GM23338 (cell line): ENCODE measurements around the gene RASEF. TPM values are rescaled to one million over a fixed set of nuclear protein-coding genes. Genes with fewer than 3 reads are reported as not detected.

Experiments used
- ATAC-seq: fragments of 200-7000 bp; cut with Tn5 transposase; 3 replicates; pipeline ENCODE4 v1.9.1; 2020
- DNase-seq: peaks from one replicate; pipeline ENCODE4 v3.0.0-alpha.2; 2015; ENCODE audit warnings: low spot score
- H2AFZ ChIP-seq: fragments of 200-600 bp; sonication (generic); 2 replicates; pipeline ENCODE4 v1.8.0; 2016; ENCODE audit warnings: antibody characterized with exemption, mild to moderate bottlenecking, moderate library complexity
- H3F3A ChIP-seq: fragments of 200-600 bp; sonication (generic); replicated peaks from 2 replicates; pipeline ENCODE4 v1.8.0; 2017; ENCODE audit warnings: antibody characterized with exemption, mixed run types, low read depth
- H3K27ac ChIP-seq: fragments of 200-600 bp; sonication (generic); 2 replicates; pipeline ENCODE4 v1.6.1; 2016; ENCODE audit warnings: low read depth
- H3K27me3 ChIP-seq: fragments of 200-600 bp; sonication (generic); 2 replicates; pipeline ENCODE4 v1.8.0; 2016; ENCODE audit warnings: mild to moderate bottlenecking, mixed run types, moderate library complexity; ENCODE audit not compliant: insufficient read depth
- H3K36me3 ChIP-seq: fragments of 200-600 bp; sonication (generic); 2 replicates; pipeline ENCODE4 v1.8.0; 2016; ENCODE audit warnings: mild to moderate bottlenecking; ENCODE audit not compliant: insufficient read depth
- H3K4me1 ChIP-seq: fragments of 200-600 bp; sonication (generic); 2 replicates; pipeline ENCODE4 v1.8.0; 2016; ENCODE audit warnings: mild to moderate bottlenecking, moderate library complexity; ENCODE audit not compliant: insufficient read depth
- H3K4me2 ChIP-seq: fragments of 200-600 bp; sonication (generic); 2 replicates; pipeline ENCODE4 v1.7.1; 2017; ENCODE audit warnings: mixed run types
- H3K4me3 ChIP-seq: fragments of 200-600 bp; sonication (generic); 2 replicates; pipeline ENCODE4 v1.6.1; 2016; ENCODE audit warnings: mixed run types
- H3K79me2 ChIP-seq: fragments of 200-600 bp; sonication (generic); replicated peaks from 2 replicates; pipeline ENCODE4 v1.8.0; 2017; ENCODE audit warnings: mild to moderate bottlenecking; ENCODE audit not compliant: insufficient read depth
- H3K9me2 ChIP-seq: fragments of 200-600 bp; sonication (generic); 2 replicates; pipeline ENCODE4 v1.8.0; 2017; ENCODE audit not compliant: insufficient read depth
- H4K20me1 ChIP-seq: fragments of 200-600 bp; sonication (generic); replicated peaks from 2 replicates; pipeline ENCODE4 v1.8.0; 2017; ENCODE audit warnings: mild to moderate bottlenecking; ENCODE audit not compliant: insufficient read depth
- H3K27ac Mint-ChIP-seq: 2 replicates; pipeline ENCODE4 v1.8.0; 2020; ENCODE audit warnings: inconsistent platforms, mild to moderate bottlenecking, moderate library complexity, mixed read lengths
- H3K27me3 Mint-ChIP-seq: 3 replicates; pipeline ENCODE4 v1.8.0; 2022; ENCODE audit warnings: low read depth, mild to moderate bottlenecking, moderate library complexity, mixed read lengths, inconsistent platforms; ENCODE audit not compliant: insufficient read depth, poor library complexity
- H3K36me3 Mint-ChIP-seq: 3 replicates; pipeline ENCODE4 v1.8.0; 2021; ENCODE audit warnings: low read depth, mild to moderate bottlenecking, inconsistent platforms, moderate library complexity, mixed read lengths
- H3K4me1 Mint-ChIP-seq: 3 replicates; pipeline ENCODE4 v1.8.0; 2020; ENCODE audit warnings: mild to moderate bottlenecking, inconsistent platforms, mixed read lengths
- H3K4me3 Mint-ChIP-seq: 3 replicates; pipeline ENCODE4 v1.8.0; 2021; ENCODE audit warnings: moderate library complexity, mild to moderate bottlenecking, inconsistent platforms, mixed read lengths
- H3K9me3 Mint-ChIP-seq: 3 replicates; pipeline ENCODE4 v1.8.0; 2020; ENCODE audit warnings: moderate library complexity, mild to moderate bottlenecking, inconsistent platforms, mixed read lengths
- CTCF ChIP-seq, 2 experiments: fragments of 200-600 bp in 1 of 2; sonication (generic) in 1 of 2; conservative IDR thresholded peaks; 2 replicates each; pipeline versions ENCODE4 v1.5.1 to v1.6.1; 2016 to 2017; ENCODE audit warnings: antibody characterized with exemption in 2 of 2, low read depth in 2 of 2, mild to moderate bottlenecking in 2 of 2, moderate library complexity in 1 of 2
- EZH2 ChIP-seq: fragments of 200-600 bp; sonication (generic); IDR thresholded peaks from one replicate; pipeline ENCODE4 v1.8.0; 2017; ENCODE audit warnings: antibody characterized with exemption, mild to moderate bottlenecking, low read depth; ENCODE audit not compliant: unreplicated experiment
- POLR2AphosphoS5 ChIP-seq: IDR thresholded peaks from 2 replicates; pipeline ENCODE4 v1.6.1; 2016; ENCODE audit warnings: antibody characterized with exemption, low read depth
- STAT1 ChIP-seq: IDR thresholded peaks from one replicate; pipeline ENCODE4 v1.6.1; 2016; ENCODE audit warnings: antibody characterized with exemption; ENCODE audit not compliant: unreplicated experiment
- ZNF114 ChIP-seq: fragments of 250-450 bp; sonication (Bioruptor Pico); IDR thresholded peaks from 2 replicates; pipeline ENCODE4 v1.5.0; 2020; ENCODE audit warnings: mild to moderate bottlenecking, moderate library complexity
- ZNF331 ChIP-seq: fragments of 250-450 bp; sonication (Bioruptor Pico); IDR thresholded peaks from 2 replicates; pipeline ENCODE4 v1.5.0; 2020; ENCODE audit warnings: low read depth, mild to moderate bottlenecking, moderate library complexity
- ZNF462 ChIP-seq: fragments of 250-450 bp; sonication (Bioruptor Pico); IDR thresholded peaks from 2 replicates; pipeline ENCODE4 v1.5.0; 2020; ENCODE audit warnings: mild to moderate bottlenecking, moderate library complexity
- polyA plus RNA-seq: library from polyadenylated mRNA; unstranded; fragments of >200 nt; fragmentation: Nextera tagmentation; extraction: Ambion mirVana; gene quantifications from 2 replicates; pipeline ENCODE4 v1.2.1, GENCODE V29; 2016
- total RNA-seq: library from RNA; depleted of rRNA; stranded (reverse); fragments of >200 nt; shearing (Covaris generic); gene quantifications from 2 replicates; pipeline ENCODE4 v1.2.3, GENCODE V29; 2014

RASEF gene
- total and polyA plus RNA-seq, 2 experiments from 2014 or later: 3.6 to 10.4 TPM

- Histone ChIP-seq H2AFZ (no peak overlapping the region), H3K9me2 (no peaks in the 10 kb centered on the region), H3K36me3 (no peaks in the 10 kb centered on the region), H3K27me3 (no peaks in the 10 kb centered on the region), H3K4me2 (no peak overlapping the region), H3K4me1 (no peaks in the 10 kb centered on the region), H3K27ac (no peak overlapping the region), H4K20me1 (no peaks in the 10 kb centered on the region), H3K79me2 (no peaks in the 10 kb centered on the region), H3F3A (no peaks in the 10 kb centered on the region), H3K4me3 (no peak overlapping the region)
- ATAC-seq (no peak), DNase-seq (no peak)
- no peak overlapping the region for H3K4me3 Mint-ChIP-seq
- H3K27me3 Mint-ChIP-seq: peaks cover 3% of the 10 kb centered on the region
- H3K4me1 Mint-ChIP-seq: peaks cover 3% of the 10 kb centered on the region; the same call in 1 of the 3 replicates
- H3K27ac Mint-ChIP-seq: no peak overlapping the region
- no peak for TF ChIP-seq ZNF462
- no peak for TF ChIP-seq CTCF (conservative IDR thresholded peaks at IDR 0.05; ENCODE audit: low read depth in 2 of 2)
- TF ChIP-seq ZNF331 (CRISPR knock-in tag): no peak
- no peaks in the 10 kb centered on the region for H3K9me3 Mint-ChIP-seq
- no peaks in the 10 kb centered on the region for H3K36me3 Mint-ChIP-seq
Measured at GRCh38 chr9:82989929-82990328, 73.0 kb downstream of the RASEF start.

- DNase-seq (peak; percentile 61), ATAC-seq (peak; percentile 82)
- Histone ChIP-seq H2AFZ (no peak overlapping the region), H3K4me3 (no peak overlapping the region), H3K79me2 (no peaks in the 10 kb centered on the region), H3K9me2 (no peaks in the 10 kb centered on the region), H3K4me2 (no peak overlapping the region), H4K20me1 (no peaks in the 10 kb centered on the region), H3K36me3 (no peaks in the 10 kb centered on the region), H3K4me1 (no peaks in the 10 kb centered on the region), H3K27me3 (no peaks in the 10 kb centered on the region), H3K27ac (no peak overlapping the region), H3F3A (no peaks in the 10 kb centered on the region)
- H3K9me3 Mint-ChIP-seq: no peaks in the 10 kb centered on the region
- H3K27ac Mint-ChIP-seq: no peak overlapping the region
- H3K36me3 Mint-ChIP-seq: no peaks in the 10 kb centered on the region
- peaks cover 3% of the 10 kb centered on the region; the same call in 1 of the 3 replicates for H3K4me1 Mint-ChIP-seq
- H3K4me3 Mint-ChIP-seq: no peak overlapping the region
- H3K27me3 Mint-ChIP-seq: peaks cover 3% of the 10 kb centered on the region
- TF ChIP-seq EZH2: no peak
- no peak for TF ChIP-seq POLR2AphosphoS5
- no peak for TF ChIP-seq STAT1
- TF ChIP-seq ZNF114 (CRISPR knock-in tag): no peak
- TF ChIP-seq CTCF (conservative IDR thresholded peaks at IDR 0.05; ENCODE audit: low read depth in 2 of 2): no peak
Measured at GRCh38 chr9:82988488-82988887, 74.5 kb downstream of the RASEF start.
